Loucy (cell line): ENCODE data around the gene RAPGEF2.

ENCODE experiments used
- CTCF ChIP-seq: fragments of 200-600 bp; sonication (generic); conservative IDR thresholded peaks from 2 replicates; pipeline ENCODE4 v1.5.1; 2014; ENCODE audit warnings: mild to moderate bottlenecking, antibody characterized with exemption, low read length
- EZH2phosphoT487 ChIP-seq: fragments of 200-600 bp; IDR thresholded peaks from 2 replicates; pipeline ENCODE4 v1.6.1; 2018; ENCODE audit warnings: antibody characterized with exemption, mild to moderate bottlenecking, moderate library complexity, borderline replicate concordance

GRCh38 chr4:159127745-159128518, 25.1 kb downstream of the RAPGEF2 start:
- no peak for TF ChIP-seq EZH2phosphoT487
- TF ChIP-seq CTCF = no peak
